Sigmoid colon (tissue), 7 donors: ENCODE measurements around the gene TMEM139. TPM values are rescaled to one million over a fixed set of nuclear protein-coding genes. Genes with fewer than 3 reads are reported as not detected.

ENCODE experiments used
- DNase-seq: peaks from one replicate; pipeline ENCODE4 v3.0.0-alpha.2; 2019
- H3K27ac ChIP-seq, 4 donors: fragments of 200-600 bp; sonication (generic); one replicate each; pipeline ENCODE4 v1.5.1; 2016 to 2019; ENCODE audit warnings: mild to moderate bottlenecking in 1 of 4
- H3K27me3 ChIP-seq, 3 donors: fragments of 200-600 bp; sonication (generic); one replicate each; pipeline ENCODE4 v1.5.1; 2019; ENCODE audit warnings: mild to moderate bottlenecking in 1 of 3
- H3K36me3 ChIP-seq, 4 donors: fragments of 200-600 bp; sonication (generic); one replicate each; pipeline ENCODE4 v1.5.1; 2016 to 2019
- H3K4me1 ChIP-seq, 4 donors: fragments of 200-600 bp; sonication (generic); one replicate each; pipeline ENCODE4 v1.5.1; 2017 to 2019
- H3K4me3 ChIP-seq, 4 donors: fragments of 200-600 bp; sonication (generic); one replicate each; pipeline ENCODE4 v1.5.1; 2017 to 2019; ENCODE audit warnings: mild to moderate bottlenecking in 2 of 4, moderate library complexity in 1 of 4
- H3K9me3 ChIP-seq, 4 donors: fragments of 200-600 bp in 3 of 4; sonication (generic) in 3 of 4; one replicate each; pipeline versions ENCODE4 v1.5.1 to v1.6.1; 2013 to 2019
- CTCF ChIP-seq, 4 experiments: fragments of 450-650 bp in 3 of 4; fragments of 200-600 bp in 1 of 4; IDR thresholded peaks; one replicate each; pipeline ENCODE4 v1.5.1; 2016 to 2019; ENCODE audit warnings: antibody characterized with exemption in 4 of 4, mild to moderate bottlenecking in 3 of 4, moderate library complexity in 2 of 4
- EP300 ChIP-seq, 4 donors: sonication (generic); formaldehyde crosslinking; IDR thresholded peaks; one replicate each; pipeline ENCODE4 v1.6.1; 2017; ENCODE audit warnings: antibody characterized with exemption in 4 of 4
- POLR2A ChIP-seq, 2 donors: fragments of 450-650 bp; IDR thresholded peaks; one replicate each; pipeline ENCODE4 v1.6.1; 2016; ENCODE audit warnings: antibody characterized with exemption in 2 of 2, mild to moderate bottlenecking in 2 of 2, moderate library complexity in 2 of 2
- POLR2AphosphoS5 ChIP-seq, 4 donors: sonication (generic); formaldehyde crosslinking; IDR thresholded peaks; one replicate each; pipeline ENCODE4 v1.6.1; 2017; ENCODE audit warnings: antibody characterized with exemption in 4 of 4
- WGBS, 2 donors: extraction: QIAGEN DNeasy Blood & Tissue Kit; methylation state at CpG; one replicate each; pipeline ENCODE4 v1.1.7; 2013; 5-methylcytosine and 5-hydroxymethylcytosine counted together
- intact Hi-C: fragments of 100-400 bp; cut with DNase I; formaldehyde crosslinking; loops from one replicate; pipeline ENCODE4 v1.15.1; 2023
- polyA plus RNA-seq, 3 donors: library from polyadenylated mRNA; stranded (reverse); fragments of 200-250 nt; gene quantifications; one replicate each; pipeline ENCODE4 v1.2.3, GENCODE V29; 2013
- total RNA-seq, 4 donors: library from RNA; depleted of rRNA; stranded (reverse); fragments of >200 nt; gene quantifications; one replicate each; pipeline ENCODE4 v1.1.0, GENCODE V29; 2016
- donor health status: healthy with polysubstance abuse.
- donor health status: Bipolar disorder and iron deficiency.
- donor health status: healthy.

Gene TMEM139
- total and polyA plus RNA-seq, 7 donors, result 0.71 to 58.5 (median 40.6) TPM; not detected in 3

DNA sequence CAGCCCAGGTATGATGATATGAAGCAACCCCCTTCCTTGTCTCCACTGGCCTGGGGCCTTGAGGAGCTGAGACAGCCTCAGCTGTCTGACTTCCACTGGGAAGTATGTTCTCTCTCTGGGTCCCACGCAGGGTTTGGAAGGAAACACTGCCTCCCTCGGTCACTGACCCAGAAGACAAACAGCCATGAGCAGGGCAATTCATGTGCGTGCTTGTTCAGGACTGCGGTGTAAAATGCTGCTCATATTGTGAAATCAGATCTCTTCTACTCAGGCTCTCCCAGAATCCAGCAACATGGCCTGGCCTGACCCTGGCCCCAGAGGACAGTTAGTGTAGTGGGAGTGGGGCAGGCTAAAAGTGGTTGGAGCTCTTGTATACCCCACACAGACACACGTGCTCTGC lies 33.9 kb downstream of the TMEM139 start:
- Histone ChIP-seq H3K9me3 (no peaks in the 10 kb centered on the region), H3K4me3 (no peak overlapping the region), H3K27me3 (no peaks in the 10 kb centered on the region), H3K27ac (no peak overlapping the region), H3K4me1 (no peaks in the 10 kb centered on the region), H3K36me3 (no peaks in the 10 kb centered on the region)
- 84 to 88% methylated on average over 5 of the region's 5 CpGs for WGBS, 2 donors
- TF ChIP-seq CTCF (IDR thresholded peaks at IDR 0.05), result no peak
- TF ChIP-seq EP300 (IDR thresholded peaks at IDR 0.05), result no peak
- TF ChIP-seq POLR2AphosphoS5 (IDR thresholded peaks at IDR 0.05), result no peak
- no peak for TF ChIP-seq POLR2A (IDR thresholded peaks at IDR 0.05)
- intact Hi-C loops, result no loop called here
- DNase-seq, result no peak

DNA sequence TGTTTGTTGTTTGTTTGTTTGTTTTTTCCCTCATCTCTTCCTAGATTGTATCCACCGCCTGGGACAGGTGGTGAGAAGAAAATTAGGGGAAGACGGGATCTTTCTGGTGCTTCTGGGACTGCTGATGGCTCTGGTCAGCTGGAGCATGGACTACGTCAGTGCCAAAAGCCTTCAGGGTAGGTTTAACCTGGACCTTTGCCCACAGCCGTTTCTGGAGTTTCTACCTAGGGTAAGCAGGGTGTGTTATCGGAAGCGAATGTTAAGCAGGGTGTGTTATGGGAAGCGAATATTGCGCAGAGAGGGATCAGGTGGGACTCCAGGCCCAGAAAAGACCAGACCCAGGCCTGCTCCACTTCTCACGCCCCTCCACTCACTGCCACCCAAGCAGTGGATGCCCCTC lies 35.9 kb downstream of the TMEM139 start:
- Histone ChIP-seq H3K4me3 (no peak overlapping the region), H3K4me1 (no peaks in the 10 kb centered on the region), H3K36me3 (no peaks in the 10 kb centered on the region), H3K27me3 (no peaks in the 10 kb centered on the region), H3K9me3 (no peaks in the 10 kb centered on the region), H3K27ac (no peak overlapping the region)
- DNase-seq, result no peak
- intact Hi-C loops, result no loop called here
- TF ChIP-seq POLR2A (IDR thresholded peaks at IDR 0.05) (no peak), EP300 (IDR thresholded peaks at IDR 0.05) (no peak), CTCF (IDR thresholded peaks at IDR 0.05) (no peak), POLR2AphosphoS5 (IDR thresholded peaks at IDR 0.05) (no peak)
- WGBS, 2 donors, result 26 to 65% methylated on average over 9 of the region's 9 CpGs

GRCh38 chr7:143321242-143321641 lies 36.5 kb downstream of the TMEM139 start:
- intact Hi-C loops, result no loop called here
- 92 to 95% methylated on average over 10 of the region's 10 CpGs for WGBS, 2 donors
- no peak overlapping the region for H3K4me3 ChIP-seq
- H3K9me3 ChIP-seq, result no peaks in the 10 kb centered on the region
- DNase-seq, result no peak
- no peaks in the 10 kb centered on the region for H3K36me3 ChIP-seq
- no peak overlapping the region for H3K27ac ChIP-seq
- H3K4me1 ChIP-seq, result no peaks in the 10 kb centered on the region
- no peaks in the 10 kb centered on the region for H3K27me3 ChIP-seq
- TF ChIP-seq EP300 (IDR thresholded peaks at IDR 0.05) (no peak), POLR2AphosphoS5 (IDR thresholded peaks at IDR 0.05) (no peak), POLR2A (IDR thresholded peaks at IDR 0.05) (no peak)

GRCh38 chr7:143321734-143322133 lies 37.0 kb downstream of the TMEM139 start:
- intact Hi-C loops, result no loop called here
- DNase-seq, result no peak
- Histone ChIP-seq H3K9me3 (no peaks in the 10 kb centered on the region), H3K27me3 (no peaks in the 10 kb centered on the region), H3K4me1 (no peaks in the 10 kb centered on the region), H3K36me3 (no peaks in the 10 kb centered on the region), H3K27ac (no peak overlapping the region), H3K4me3 (no peak overlapping the region)
- 60 to 85% methylated on average over 4 of the region's 4 CpGs for WGBS, 2 donors
- TF ChIP-seq CTCF (IDR thresholded peaks at IDR 0.05) (no peak), POLR2AphosphoS5 (IDR thresholded peaks at IDR 0.05) (no peak), POLR2A (IDR thresholded peaks at IDR 0.05) (no peak), EP300 (IDR thresholded peaks at IDR 0.05) (no peak)

GRCh38 chr7:143322760-143323633 lies 38.2 kb downstream of the TMEM139 start:
- H3K36me3 ChIP-seq, result no peaks in the 10 kb centered on the region
- no peaks in the 10 kb centered on the region for H3K27me3 ChIP-seq
- intact Hi-C loops, result no loop called here
- 79 to 81% methylated on average over 23 of the region's 23 CpGs for WGBS, 2 donors
- H3K9me3 ChIP-seq, result no peaks in the 10 kb centered on the region
- no peaks in the 10 kb centered on the region for H3K4me1 ChIP-seq
- DNase-seq, result no peak
- no peak for TF ChIP-seq POLR2A (IDR thresholded peaks at IDR 0.05)
- no peak for TF ChIP-seq CTCF (IDR thresholded peaks at IDR 0.05)
- no peak for TF ChIP-seq EP300 (IDR thresholded peaks at IDR 0.05)
- no peak for TF ChIP-seq POLR2AphosphoS5 (IDR thresholded peaks at IDR 0.05)
- H3K4me3 ChIP-seq, result no peak overlapping the region
- no peak overlapping the region for H3K27ac ChIP-seq
